ENCODE measurements around the gene STT3B. TPM values are rescaled to one million over a fixed set of nuclear protein-coding genes. Genes with fewer than 3 reads are reported as not detected.

The STT3B gene
- polyA plus RNA-seq, 1 donor (not counting 4 experiments of a cell fraction or from before 2014, with no cell fraction given): 129 TPM

- Histone ChIP-seq H3K79me2 (ENCODE audit: control insufficient read depth, insufficient read depth, low read length) (peaks cover 93% of the 10 kb centered on the region), H3K4me3 (ENCODE audit: control insufficient read depth in 2 of 3, extremely low read depth in 1 of 3, insufficient read depth in 2 of 3, low read depth in 1 of 3, low read length in 3 of 3) (no peak overlapping the region), H3K9ac (ENCODE audit: control insufficient read depth, extremely low read depth, insufficient read depth, low read length) (no peak overlapping the region), H3K27me3 (ENCODE audit: control insufficient read depth, extremely low read depth, insufficient read depth, low read length) (no peaks in the 10 kb centered on the region), H2AFZ (ENCODE audit: control insufficient read depth, low read length) (no peak overlapping the region), H4K20me1 (ENCODE audit: control insufficient read depth, extremely low read depth, insufficient read depth, low read length) (peaks cover 6% of the 10 kb centered on the region), H3K36me3 (ENCODE audit: control insufficient read depth in 2 of 2, extremely low read depth in 1 of 2, insufficient read depth in 2 of 2, low read length in 2 of 2) (no peaks in the 10 kb centered on the region), H3K4me2 (ENCODE audit: control insufficient read depth, extremely low read depth, insufficient read depth, low read depth, low read length) (no peak overlapping the region), H3K9me1 (ENCODE audit: control insufficient read depth, extremely low read depth, insufficient read depth, low read length) (no peaks in the 10 kb centered on the region), H3K27ac (ENCODE audit: control insufficient read depth, insufficient read depth, low read length) (no peak overlapping the region), H3K4me1 (ENCODE audit: control insufficient read depth, extremely low read depth, insufficient read depth, low read length) (peaks cover 13% of the 10 kb centered on the region), H3K9me3 (ENCODE audit: control insufficient read depth, low read depth, low read length) (no peaks in the 10 kb centered on the region)
- no peak for TF ChIP-seq CTCF (optimal IDR thresholded peaks at IDR 0.05 in 1 of 3, IDR thresholded peaks at IDR 0.05 in 1 of 3, conservative IDR thresholded peaks at IDR 0.05 in 1 of 3; ENCODE audit: extremely low read depth in 1 of 3, insufficient read depth in 2 of 3, low read length in 3 of 3)
- no peak for TF ChIP-seq EZH2 (IDR thresholded peaks at IDR 0.05; ENCODE audit: low read length)
- dilution Hi-C loops (cut with MboI; ENCODE audit: extremely low pct_ligation_motif_present, low sequenced_read_pairs): no loop called here
- FAIRE-seq (no peak), DNase-seq (ENCODE audit: low read depth, low spot score) (no peak)
Observed at GRCh38 chr3:31551646-31552045, 18.9 kb downstream of the STT3B start.

DNA sequence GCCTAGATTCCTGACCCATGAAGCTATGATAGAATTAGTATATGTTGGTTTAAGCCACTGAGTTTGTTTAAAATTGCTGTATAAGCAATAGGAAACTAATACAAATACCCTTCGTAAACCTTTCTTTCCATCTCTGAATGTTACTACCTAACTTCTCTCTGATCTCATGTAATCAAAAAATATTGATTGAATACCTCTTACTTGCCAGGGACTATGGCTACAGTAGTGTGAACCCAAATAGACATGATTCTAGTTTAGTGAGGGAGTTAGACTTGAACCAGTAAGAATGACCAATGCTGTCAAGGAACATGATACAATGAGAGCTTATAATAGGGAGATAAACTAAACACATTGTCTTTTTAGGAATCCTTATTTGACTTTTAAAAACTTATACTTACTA, 19.4 kb downstream of the STT3B start:
- no peaks in the 10 kb centered on the region for H3K36me3 ChIP-seq (ENCODE audit: control insufficient read depth in 2 of 2, extremely low read depth in 1 of 2, insufficient read depth in 2 of 2, low read length in 2 of 2)
- no peak overlapping the region for H3K4me2 ChIP-seq (ENCODE audit: control insufficient read depth, extremely low read depth, insufficient read depth, low read depth, low read length)
- peaks cover 6% of the 10 kb centered on the region for H4K20me1 ChIP-seq (ENCODE audit: control insufficient read depth, extremely low read depth, insufficient read depth, low read length)
- dilution Hi-C loops (cut with MboI; ENCODE audit: extremely low pct_ligation_motif_present, low sequenced_read_pairs): no loop called here
- peaks cover 93% of the 10 kb centered on the region for H3K79me2 ChIP-seq (ENCODE audit: control insufficient read depth, insufficient read depth, low read length)
- H3K27ac ChIP-seq (ENCODE audit: control insufficient read depth, insufficient read depth, low read length): no peak overlapping the region
- no peaks in the 10 kb centered on the region for H3K27me3 ChIP-seq (ENCODE audit: control insufficient read depth, extremely low read depth, insufficient read depth, low read length)
- H3K9me3 ChIP-seq (ENCODE audit: control insufficient read depth, low read depth, low read length): no peaks in the 10 kb centered on the region
- H2AFZ ChIP-seq (ENCODE audit: control insufficient read depth, low read length): no peak overlapping the region
- H3K9ac ChIP-seq (ENCODE audit: control insufficient read depth, extremely low read depth, insufficient read depth, low read length): no peak overlapping the region
- H3K9me1 ChIP-seq (ENCODE audit: control insufficient read depth, extremely low read depth, insufficient read depth, low read length): no peaks in the 10 kb centered on the region
- DNase-seq (ENCODE audit: low read depth, low spot score) (no peak), FAIRE-seq (no peak)
- TF ChIP-seq EZH2 (IDR thresholded peaks at IDR 0.05; ENCODE audit: low read length) (no peak), CTCF (optimal IDR thresholded peaks at IDR 0.05 in 1 of 3, IDR thresholded peaks at IDR 0.05 in 1 of 3, conservative IDR thresholded peaks at IDR 0.05 in 1 of 3; ENCODE audit: extremely low read depth in 1 of 3, insufficient read depth in 2 of 3, low read length in 3 of 3) (no peak)
- peaks cover 13% of the 10 kb centered on the region for H3K4me1 ChIP-seq (ENCODE audit: control insufficient read depth, extremely low read depth, insufficient read depth, low read length)
- no peak overlapping the region for H3K4me3 ChIP-seq (ENCODE audit: control insufficient read depth in 2 of 3, extremely low read depth in 1 of 3, insufficient read depth in 2 of 3, low read depth in 1 of 3, low read length in 3 of 3)

All from keratinocyte (primary cell).